Aorta (tissue), 5 donors: ENCODE data around the gene VHLL. TPM values are rescaled to one million over a fixed set of nuclear protein-coding genes. Genes with fewer than 3 reads are reported as not detected.
A peak's percentile ranks its signal among the peaks of the same experiment; 100 is the strongest.
"Not testable (repeated sequence)": the region's sequence is repeated elsewhere in the genome, so short reads cannot be mapped to it uniquely, and the experiment has no call there.

ENCODE experiments used
- ATAC-seq: fragments of 200-7000 bp; cut with Tn5 transposase; one replicate; pipeline ENCODE4 v1.9.1; 2022; ENCODE audit warnings: moderate library complexity; ENCODE audit not compliant: low FRiP score
- DNase-seq, 2 donors: peaks; one replicate each; pipeline ENCODE4 v3.0.0-alpha.2; 2020
- H3K27ac ChIP-seq, 2 donors: one replicate each; pipeline ENCODE4 v1.5.1; 2013; ENCODE audit warnings: low read length in 2 of 2, mild to moderate bottlenecking in 2 of 2, moderate library complexity in 2 of 2, control low read depth in 1 of 2, inconsistent platforms in 1 of 2, low read depth in 1 of 2
- H3K27me3 ChIP-seq, 2 donors: one replicate each; pipeline ENCODE4 v1.6.1; 2013; ENCODE audit warnings: control low read depth in 1 of 2, low read length in 1 of 2, mild to moderate bottlenecking in 1 of 2, moderate library complexity in 1 of 2; ENCODE audit not compliant: insufficient read depth in 2 of 2, control insufficient read depth in 1 of 2
- H3K36me3 ChIP-seq, 2 donors: one replicate each; pipeline ENCODE4 v1.6.1; 2013; ENCODE audit warnings: control low read depth in 1 of 2, low read length in 1 of 2, mild to moderate bottlenecking in 1 of 2; ENCODE audit not compliant: insufficient read depth in 2 of 2, control insufficient read depth in 1 of 2
- H3K4me1 ChIP-seq, 2 donors: one replicate each; pipeline ENCODE4 v1.6.1; 2013; ENCODE audit warnings: low read length in 2 of 2, control low read depth in 1 of 2, mild to moderate bottlenecking in 1 of 2, moderate library complexity in 1 of 2; ENCODE audit not compliant: insufficient read depth in 2 of 2, control insufficient read depth in 1 of 2
- H3K4me3 ChIP-seq, 2 donors: one replicate each; pipeline ENCODE4 v1.5.1; 2013; ENCODE audit warnings: low read length in 2 of 2, control low read depth in 1 of 2, mild to moderate bottlenecking in 1 of 2
- H3K9me3 ChIP-seq: one replicate; pipeline ENCODE4 v1.6.1; 2013; ENCODE audit warnings: mild to moderate bottlenecking, low read length; ENCODE audit not compliant: control insufficient read depth
- WGBS, 2 donors: extraction: QIAGEN DNeasy Blood & Tissue Kit; methylation state at CpG; one replicate each; pipeline ENCODE4 v1.1.7; 2013; 5-methylcytosine and 5-hydroxymethylcytosine counted together
- intact Hi-C, 2 donors: fragments of 100-400 bp; cut with DNase I; formaldehyde crosslinking; loops; one replicate each; pipeline versions ENCODE4 v1.14.2 to v1.15.0; 2022
- polyA plus RNA-seq, 2 donors: library from polyadenylated mRNA; stranded (reverse); fragments of 200-250 nt; gene quantifications; one replicate each; pipeline ENCODE4 v1.2.3, GENCODE V29; 2013
- total RNA-seq, 2 donors: library from RNA; stranded (reverse); fragmentation: NEBNext Ultra II Directional; extraction: Animal tissue kit (Norgen Biotek cat#: 25700); gene quantifications; one replicate each; pipeline ENCODE4 v1.2.1, GENCODE V29; 2021
- donor health status: healthy with polysubstance abuse.
- donor health status: Bipolar disorder and iron deficiency.
- donor health status: DM: no; HTN: no; CAD: no.
- donor health status: DM: no; HTN: no; CAD: no.
- donor health status: DM: yes; HTN: yes; CAD: no.

The VHLL gene
- total and polyA plus RNA-seq, 4 donors, result not detected

DNA sequence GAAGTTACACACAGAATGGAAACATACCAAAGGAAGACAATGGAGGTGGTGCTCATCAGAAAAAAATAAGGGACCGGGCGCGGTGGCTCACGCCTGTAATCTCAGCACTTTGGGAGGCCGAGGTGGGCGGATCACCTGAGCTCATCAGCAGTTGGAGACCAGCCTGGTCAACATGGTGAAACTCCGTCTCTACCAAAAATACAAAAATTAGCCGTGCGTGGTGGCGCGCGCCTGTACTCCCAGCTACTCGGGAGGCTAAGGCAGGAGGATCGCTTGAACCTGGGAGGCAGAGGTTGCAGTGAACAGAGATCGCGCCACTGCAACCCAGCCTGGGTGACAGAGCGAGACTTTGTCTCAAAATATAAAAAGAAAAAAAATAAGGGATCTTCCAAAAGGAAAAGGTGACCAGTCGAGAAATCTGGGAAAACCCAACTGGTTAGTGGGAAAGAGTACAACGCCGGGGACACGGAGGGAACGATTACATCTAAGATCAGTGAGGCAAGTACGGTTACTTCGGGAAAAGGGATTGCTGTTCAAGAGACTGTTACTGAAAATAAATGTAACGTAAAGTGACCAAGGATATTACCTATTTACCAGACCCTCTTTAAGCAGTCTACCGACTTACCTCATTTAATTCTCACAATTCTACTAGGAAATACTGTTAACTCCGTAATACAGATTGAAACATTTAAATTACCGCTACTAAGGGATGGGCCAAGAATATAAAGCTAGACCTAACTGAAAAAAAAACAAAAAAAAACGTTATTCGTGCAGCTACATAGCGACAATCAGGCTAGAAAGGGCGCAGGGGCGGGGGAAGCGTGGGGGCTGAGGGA is 38.2 kb upstream of the VHLL start:
- peak overlapping the region; percentile 22 to 81 for H3K4me3 ChIP-seq
- 33% methylated on average over 34 of the region's 34 CpGs for WGBS, 2 donors
- ATAC-seq, result no peak
- peaks cover 0 to 9% of the 10 kb centered on the region in 2 donors for H3K4me1 ChIP-seq
- H3K36me3 ChIP-seq, result no peaks in the 10 kb centered on the region
- DNase-seq, result no peak
- no peaks in the 10 kb centered on the region for H3K27me3 ChIP-seq
- intact Hi-C loops, result no loop called here
- no peaks in the 10 kb centered on the region for H3K9me3 ChIP-seq
- no peak overlapping the region for H3K27ac ChIP-seq

DNA sequence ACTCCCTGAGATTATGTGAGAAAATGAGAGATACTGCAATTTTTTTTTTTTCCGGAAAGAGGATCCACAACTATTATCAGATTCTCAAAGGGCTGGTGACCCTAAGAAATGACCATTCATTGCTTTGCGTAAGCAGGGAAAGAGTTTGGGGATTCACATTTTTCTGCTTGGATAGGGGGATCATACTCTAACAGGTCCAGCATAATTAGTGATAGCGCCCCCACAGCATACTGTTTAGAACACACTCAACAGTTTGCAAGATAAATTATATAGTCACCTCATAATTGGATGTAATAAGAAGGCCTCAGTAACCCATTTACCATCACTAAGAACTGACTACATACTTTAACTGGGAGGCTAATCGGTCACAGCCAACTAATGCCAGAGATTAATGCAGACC is 37.1 kb upstream of the VHLL start:
- 85 to 87% methylated on average over 4 of the region's 4 CpGs for WGBS, 2 donors
- H3K4me3 ChIP-seq, result peak overlapping the region in 1 of 2 donors; percentile 81
- ATAC-seq (no peak), DNase-seq (no peak)
- H3K9me3 ChIP-seq, result no peaks in the 10 kb centered on the region
- peaks cover 0 to 9% of the 10 kb centered on the region in 2 donors for H3K4me1 ChIP-seq
- H3K27me3 ChIP-seq, result no peaks in the 10 kb centered on the region
- intact Hi-C loops, result no loop called here
- no peak overlapping the region for H3K27ac ChIP-seq
- no peaks in the 10 kb centered on the region for H3K36me3 ChIP-seq

DNA sequence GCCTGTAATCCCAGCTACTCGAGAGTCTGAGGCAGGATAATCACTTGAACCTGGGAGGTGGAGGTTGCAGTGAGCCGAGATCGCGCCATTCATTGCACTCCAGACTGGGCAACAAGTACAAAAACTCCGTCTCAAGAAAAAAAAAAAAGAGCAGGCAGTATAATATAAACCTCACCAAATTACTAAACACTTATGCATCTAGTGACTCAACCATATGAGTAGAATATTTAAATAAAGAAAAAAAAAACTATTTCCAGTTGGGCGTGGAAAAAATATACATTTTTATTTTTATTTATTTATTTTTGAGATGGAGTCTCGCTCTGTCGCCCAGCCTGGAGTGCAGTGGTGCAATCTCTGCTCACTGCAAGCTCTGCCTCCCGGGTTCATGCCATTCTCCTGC is 24.1 kb upstream of the VHLL start:
- peaks cover 10 to 12% of the 10 kb centered on the region in 2 donors for H3K36me3 ChIP-seq
- H3K27ac ChIP-seq, H3K4me1 ChIP-seq, intact Hi-C loops, ATAC-seq, H3K4me3 ChIP-seq, DNase-seq, H3K9me3 ChIP-seq, H3K27me3 ChIP-seq: not testable (repeated sequence)
- WGBS, 2 donors, result 92 to 94% methylated on average over 9 of the region's 9 CpGs

DNA sequence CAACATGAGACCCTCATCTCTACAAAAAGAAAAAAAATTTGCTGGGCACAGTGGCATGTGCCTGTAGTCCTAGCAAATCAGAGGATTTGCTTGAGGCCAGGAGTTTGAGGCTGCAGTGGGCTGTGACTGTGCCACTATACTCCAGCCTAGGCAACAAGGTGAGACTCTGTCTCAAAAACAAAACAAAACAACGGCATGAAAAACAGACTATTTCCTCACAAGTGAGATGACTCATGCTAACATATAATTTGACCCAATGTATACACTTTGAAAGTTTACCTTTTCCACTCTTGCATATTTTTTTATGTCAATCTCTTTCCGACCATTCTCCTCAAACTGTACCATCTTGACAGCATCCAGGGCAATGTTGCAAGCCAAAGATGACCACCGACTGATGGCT is 21.5 kb upstream of the VHLL start:
- DNase-seq (no peak), ATAC-seq (no peak)
- Histone ChIP-seq H3K4me1 (no peaks in the 10 kb centered on the region), H3K27ac (no peak overlapping the region), H3K36me3 (peaks cover 18 to 19% of the 10 kb centered on the region in 2 donors), H3K27me3 (no peaks in the 10 kb centered on the region), H3K9me3 (no peaks in the 10 kb centered on the region), H3K4me3 (no peak overlapping the region)
- 78 to 79% methylated on average over 3 of the region's 3 CpGs for WGBS, 2 donors
- intact Hi-C loops, result no loop called here

DNA sequence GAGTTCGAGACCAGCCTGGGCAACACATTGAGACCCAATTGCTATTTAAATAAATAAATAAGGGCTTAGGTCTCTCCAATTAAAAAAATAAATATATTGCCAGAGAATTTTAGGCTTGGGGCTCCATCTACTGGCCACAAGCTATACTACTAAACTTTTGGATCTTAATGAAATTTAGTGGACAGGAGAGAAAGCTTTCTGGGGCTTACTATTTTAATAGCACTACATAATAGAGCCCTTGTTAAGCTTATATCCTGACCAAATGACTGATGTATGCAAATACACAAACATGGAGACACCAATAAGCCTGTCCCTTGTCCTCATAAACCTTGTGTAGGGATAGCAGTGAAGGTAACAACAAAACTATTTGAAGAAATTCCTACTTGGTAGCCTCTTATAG is 20.6 kb upstream of the VHLL start:
- Histone ChIP-seq H3K27me3 (no peaks in the 10 kb centered on the region), H3K4me1 (no peaks in the 10 kb centered on the region), H3K4me3 (no peak overlapping the region), H3K9me3 (no peaks in the 10 kb centered on the region), H3K36me3 (peaks cover 19% of the 10 kb centered on the region in 2 donors), H3K27ac (no peak overlapping the region)
- WGBS, 2 donors, result 52 to 63% methylated on average over 1 of the region's 1 CpG
- intact Hi-C loops, result no loop called here
- DNase-seq, result no peak
- no peak for ATAC-seq

DNA sequence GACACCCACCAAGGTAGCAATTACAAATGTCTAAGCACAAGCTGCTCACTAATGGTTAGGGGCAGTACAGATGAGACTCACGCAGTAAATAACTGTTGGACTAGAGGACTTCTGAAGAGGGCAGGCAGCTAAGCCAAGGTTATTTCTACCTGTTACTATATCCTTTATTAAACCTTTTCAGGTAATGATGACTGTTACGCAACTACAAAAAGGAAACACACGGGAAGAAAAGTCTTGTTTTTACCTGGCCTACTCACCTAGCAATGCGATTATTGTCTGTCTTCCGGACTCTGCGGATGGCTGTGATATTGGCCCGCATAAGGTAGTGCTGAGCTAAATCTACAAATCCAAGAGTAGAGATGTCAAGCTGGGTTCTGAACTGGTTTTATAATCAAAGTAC is 17.8 kb upstream of the VHLL start:
- H3K9me3 ChIP-seq, result no peaks in the 10 kb centered on the region
- H3K27me3 ChIP-seq, result no peaks in the 10 kb centered on the region
- H3K4me3 ChIP-seq, result no peak overlapping the region
- DNase-seq (no peak), ATAC-seq (no peak)
- no peak overlapping the region for H3K27ac ChIP-seq
- no peaks in the 10 kb centered on the region for H3K4me1 ChIP-seq
- peaks cover 19 to 25% of the 10 kb centered on the region in 2 donors for H3K36me3 ChIP-seq
- WGBS, 2 donors, result 91 to 93% methylated on average over 7 of the region's 7 CpGs
- intact Hi-C loops, result no loop called here

DNA sequence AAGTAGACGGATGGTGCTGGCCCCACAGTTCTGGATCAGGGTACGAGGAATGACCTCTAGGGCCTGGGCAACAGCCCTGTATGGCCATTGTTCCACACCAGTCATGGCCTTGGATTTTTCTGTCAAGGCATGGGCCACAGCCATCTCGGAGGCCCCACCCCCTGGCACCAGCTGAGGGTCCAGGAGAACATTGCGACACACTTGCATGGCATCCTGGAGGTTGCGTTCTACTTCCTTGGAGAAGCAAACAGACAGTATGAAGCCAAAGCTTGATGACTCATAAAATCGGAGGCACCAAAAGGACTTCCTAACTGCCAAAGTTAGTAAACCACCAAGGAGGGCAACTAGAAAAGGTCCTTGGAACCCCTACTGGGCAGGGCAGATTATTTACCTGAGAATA is 11.9 kb upstream of the VHLL start:
- Histone ChIP-seq H3K27ac (no peak overlapping the region), H3K36me3 (peaks cover 7 to 9% of the 10 kb centered on the region in 2 donors), H3K27me3 (no peaks in the 10 kb centered on the region), H3K9me3 (no peaks in the 10 kb centered on the region), H3K4me1 (no peaks in the 10 kb centered on the region), H3K4me3 (no peak overlapping the region)
- intact Hi-C loops, result no loop called here
- no peak for ATAC-seq
- WGBS, 2 donors, result 77 to 82% methylated on average over 6 of the region's 6 CpGs
- peak in 1 of 2 donors; percentile 55 for DNase-seq

DNA sequence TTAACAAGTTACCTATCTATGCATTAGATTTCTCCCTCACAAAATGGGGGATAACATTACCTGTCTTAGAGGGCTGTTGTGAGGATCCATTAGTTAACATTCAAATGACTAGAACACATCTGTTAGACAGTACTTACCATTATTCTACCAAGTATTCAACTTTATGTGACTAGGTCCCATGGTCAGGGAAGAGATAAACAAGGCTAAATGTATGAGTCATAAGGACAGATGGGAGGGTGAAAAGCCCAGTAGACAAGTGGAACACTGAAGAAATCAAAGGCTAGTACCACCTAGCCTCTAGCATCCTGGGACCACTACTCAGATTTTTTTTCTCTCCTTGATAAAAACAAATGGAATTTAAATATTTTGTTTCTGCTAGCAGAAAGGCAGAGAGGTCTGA is 9.0 kb upstream of the VHLL start:
- no peak overlapping the region for H3K4me3 ChIP-seq
- peaks cover 6 to 9% of the 10 kb centered on the region in 2 donors for H3K36me3 ChIP-seq
- H3K27ac ChIP-seq, result no peak overlapping the region
- no peaks in the 10 kb centered on the region for H3K4me1 ChIP-seq
- DNase-seq (no peak), ATAC-seq (no peak)
- no peaks in the 10 kb centered on the region for H3K9me3 ChIP-seq
- no peaks in the 10 kb centered on the region for H3K27me3 ChIP-seq
- intact Hi-C loops, result no loop called here

DNA sequence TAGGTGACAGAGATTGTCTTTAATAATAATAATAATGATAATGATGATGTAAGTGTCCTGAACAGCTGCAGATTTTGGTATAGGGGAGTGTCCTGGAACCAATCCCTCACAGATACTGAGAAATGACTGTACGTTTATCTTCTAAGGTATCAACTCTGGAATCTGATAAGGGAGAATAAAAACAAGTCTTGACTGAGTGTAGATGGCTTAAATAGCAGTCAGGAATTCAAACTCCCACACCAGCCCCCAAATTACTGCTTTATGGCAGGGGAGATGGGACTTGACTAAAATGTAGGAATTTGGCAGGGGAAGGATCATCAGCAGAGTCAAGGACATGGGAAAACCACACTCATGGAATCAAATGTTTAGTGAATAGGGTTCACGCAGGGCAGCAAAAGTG is 6.1 kb upstream of the VHLL start:
- peaks cover 0 to 4% of the 10 kb centered on the region in 2 donors for H3K36me3 ChIP-seq
- H3K9me3 ChIP-seq, result no peaks in the 10 kb centered on the region
- no peak for DNase-seq
- H3K27me3 ChIP-seq, result no peaks in the 10 kb centered on the region
- ATAC-seq, result no peak
- no peak overlapping the region for H3K4me3 ChIP-seq
- no peak overlapping the region for H3K27ac ChIP-seq
- 57% methylated on average over 2 of the region's 2 CpGs for WGBS, 2 donors
- intact Hi-C loops, result no loop called here
- H3K4me1 ChIP-seq, result no peaks in the 10 kb centered on the region
